ENCODE data around the gene LAMA3.

DNA sequence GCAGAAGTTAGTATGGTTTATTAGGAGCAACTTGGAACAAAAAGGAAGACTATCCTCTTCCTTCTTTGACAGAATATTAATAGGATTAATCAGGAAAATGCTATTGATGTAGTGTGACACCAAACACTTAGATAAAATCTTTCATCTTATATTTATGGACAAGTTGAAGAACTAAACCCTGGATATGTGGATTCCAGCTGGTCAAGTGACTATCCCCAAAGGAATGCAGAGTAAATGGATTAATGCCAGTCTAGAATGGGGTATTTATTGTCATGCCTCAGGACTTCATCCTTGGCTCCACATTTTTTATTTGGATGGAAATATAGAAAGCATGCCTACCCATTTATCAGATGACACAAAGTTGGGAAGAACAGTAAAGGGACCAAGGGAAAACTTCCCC lies 201.3 kb downstream of the LAMA3 start:
- no peak for TF ChIP-seq RAD21 (CRISPR knock-in tag; IDR thresholded peaks at IDR 0.05)
- no peak for TF ChIP-seq ZNF570 (CRISPR knock-in tag; IDR thresholded peaks at IDR 0.05; ENCODE audit: borderline replicate concordance)
- no peak for TF ChIP-seq KLF12 (CRISPR knock-in tag; IDR thresholded peaks at IDR 0.05; ENCODE audit: borderline replicate concordance)
- TF ChIP-seq AGO2 (optimal IDR thresholded peaks at IDR 0.05; ENCODE audit: low read depth, low read length), result no peak
- no peak for TF ChIP-seq SMARCE1 (IDR thresholded peaks at IDR 0.05; ENCODE audit: borderline replicate concordance)
- TF ChIP-seq NBN (conservative IDR thresholded peaks at IDR 0.05), result no peak
- no peak for TF ChIP-seq MXI1 (IDR thresholded peaks at IDR 0.05; ENCODE audit: borderline replicate concordance, low read depth, low read length)
- TF ChIP-seq CHD4 (IDR thresholded peaks at IDR 0.05; ENCODE audit: borderline replicate concordance, low read length), result no peak
- TF ChIP-seq TSC22D2 (CRISPR knock-in tag; IDR thresholded peaks at IDR 0.05; ENCODE audit: borderline replicate concordance), result no peak
